Neural progenitor cell (in vitro differentiated cells): ENCODE data around the gene HSPB2. TPM values are rescaled to one million over a fixed set of nuclear protein-coding genes. Genes with fewer than 3 reads are reported as not detected.

Source experiments
- DNase-seq: peaks from one replicate; pipeline ENCODE4 v3.0.0-alpha.2; 2016; ENCODE audit warnings: low spot score
- H2AFZ ChIP-seq: fragments of 200-600 bp; sonication (generic); replicated peaks from 2 replicates; pipeline ENCODE4 v1.6.1; 2016; ENCODE audit warnings: antibody characterized with exemption
- H3F3A ChIP-seq: fragments of 200-600 bp; sonication (generic); 2 replicates; pipeline ENCODE4 v1.6.1; 2016; ENCODE audit warnings: antibody characterized with exemption, low read depth
- H3K27ac ChIP-seq: fragments of 200-600 bp; sonication (generic); 2 replicates; pipeline ENCODE4 v1.5.1; 2016; ENCODE audit warnings: mild to moderate bottlenecking
- H3K27me3 ChIP-seq: fragments of 200-600 bp; sonication (generic); 2 replicates; pipeline ENCODE4 v1.6.1; 2016; ENCODE audit warnings: mild to moderate bottlenecking, moderate library complexity
- H3K36me3 ChIP-seq: fragments of 200-600 bp; sonication (generic); 2 replicates; pipeline ENCODE4 v1.5.1; 2016
- H3K4me1 ChIP-seq: fragments of 200-600 bp; sonication (generic); 2 replicates; pipeline ENCODE4 v1.6.1; 2016; ENCODE audit warnings: mixed run types
- H3K4me2 ChIP-seq: fragments of 200-600 bp; sonication (generic); 2 replicates; pipeline ENCODE4 v1.6.1; 2016
- H3K4me3 ChIP-seq: fragments of 200-600 bp; sonication (generic); 2 replicates; pipeline ENCODE4 v1.5.1; 2016
- H3K79me2 ChIP-seq: fragments of 200-600 bp; sonication (generic); 2 replicates; pipeline ENCODE4 v1.6.1; 2016; ENCODE audit warnings: low read depth
- H3K9ac ChIP-seq: fragments of 200-600 bp; sonication (generic); 2 replicates; pipeline ENCODE4 v1.6.1; 2016
- H3K9me3 ChIP-seq: fragments of 200-600 bp; sonication (generic); 2 replicates; pipeline ENCODE4 v1.5.1; 2016; ENCODE audit warnings: low read depth
- H4K20me1 ChIP-seq: fragments of 200-600 bp; sonication (generic); 2 replicates; pipeline ENCODE4 v1.6.1; 2016; ENCODE audit warnings: low read depth
- H3K27ac Mint-ChIP-seq: 3 replicates; pipeline ENCODE4 v1.8.0; 2021; ENCODE audit warnings: mixed read lengths
- H3K27me3 Mint-ChIP-seq: 2 replicates; pipeline ENCODE4 v1.8.0; 2022; ENCODE audit warnings: low read depth, mild to moderate bottlenecking, inconsistent platforms, moderate library complexity, mixed read lengths; ENCODE audit not compliant: insufficient read depth
- H3K36me3 Mint-ChIP-seq: 3 replicates; pipeline ENCODE4 v1.8.0; 2021; ENCODE audit warnings: mixed read lengths
- H3K4me1 Mint-ChIP-seq: 3 replicates; pipeline ENCODE4 v1.8.0; 2021; ENCODE audit warnings: mixed read lengths
- H3K4me3 Mint-ChIP-seq: 3 replicates; pipeline ENCODE4 v1.8.0; 2021; ENCODE audit warnings: mild to moderate bottlenecking, moderate library complexity, mixed read lengths
- H3K9me3 Mint-ChIP-seq: 3 replicates; pipeline ENCODE4 v1.8.0; 2020; ENCODE audit warnings: mixed read lengths
- EZH2phosphoT487 ChIP-seq: fragments of 200-600 bp; sonication (generic); IDR thresholded peaks from 2 replicates; pipeline ENCODE4 v1.6.1; 2017; ENCODE audit warnings: antibody characterized with exemption
- small RNA-seq: library from RNA; depleted of rRNA; stranded (forward); fragments of <200 nt; gene quantifications from one replicate; pipeline ENCODE3, GENCODE V24; 2015
- total RNA-seq: library from RNA; depleted of rRNA; stranded (reverse); fragments of >200 nt; gene quantifications from 2 replicates; pipeline ENCODE4 v1.2.3, GENCODE V29; 2015; ENCODE audit warnings: low replicate concordance

The HSPB2 gene
- total RNA-seq, 1 donor from 2014 or later, result not detected

GRCh38 chr11:111961389-111962300, 49.1 kb downstream of the HSPB2 start:
- peaks cover 6% of the 10 kb centered on the region for H3K4me1 ChIP-seq
- no peak overlapping the region for H3K9ac ChIP-seq
- H3K36me3 Mint-ChIP-seq, result peaks cover 17% of the 10 kb centered on the region
- H3K27me3 ChIP-seq, result no peaks in the 10 kb centered on the region
- H3K79me2 ChIP-seq, result no peaks in the 10 kb centered on the region
- no peak overlapping the region for H3K4me3 ChIP-seq
- DNase-seq, result no peak
- H3K4me1 Mint-ChIP-seq, result peaks cover 5% of the 10 kb centered on the region
- H3K9me3 Mint-ChIP-seq, result peaks cover 4% of the 10 kb centered on the region
- H3K36me3 ChIP-seq, result no peaks in the 10 kb centered on the region
- H3F3A ChIP-seq, result no peaks in the 10 kb centered on the region
- peaks cover 9% of the 10 kb centered on the region for H3K27me3 Mint-ChIP-seq
- TF ChIP-seq EZH2phosphoT487, result no peak
- no peak overlapping the region for H3K27ac Mint-ChIP-seq
- H2AFZ ChIP-seq, result no peak overlapping the region
- no peaks in the 10 kb centered on the region for H4K20me1 ChIP-seq
- H3K4me3 Mint-ChIP-seq, result no peak overlapping the region
- H3K27ac ChIP-seq, result no peak overlapping the region
- no peaks in the 10 kb centered on the region for H3K9me3 ChIP-seq
- no peak overlapping the region for H3K4me2 ChIP-seq

Small RNA genes within 50 kb of the gene (small RNA-seq; reads per million reads assigned to genes)
- not detected for gene C11orf52
- gene GNG5P3, result not detected
- not detected for gene RNA5SP351
- 0.18 reads per million for gene RPL37AP8

Other genes starting within 250 kb of the HSPB2 start
- 47.8 and 68.4 TPM in 2 replicates for gene PPP2R1B, start 146.3 kb upstream of the HSPB2 start, total RNA-seq
- gene ALG9, start 41.2 kb upstream of the HSPB2 start, total RNA-seq, result 36.9 and 39.5 TPM in 2 replicates
- gene FDXACB1, start 33.6 kb upstream of the HSPB2 start, total RNA-seq, result 4.0 and 6.0 TPM in 2 replicates
- 28.6 and 46.7 TPM in 2 replicates for gene CFAP68, start 33.2 kb upstream of the HSPB2 start, total RNA-seq
- gene CRYAB, start 964 bp upstream of the HSPB2 start, total RNA-seq, result 0.45 TPM in 1 of 2 replicates, not detected in the other
- gene C11orf52, start 6.2 kb downstream of the HSPB2 start, total RNA-seq, result 0.65 TPM in 1 of 2 replicates, not detected in the other
- gene DIXDC1, start 24.6 kb downstream of the HSPB2 start, total RNA-seq, result 23.6 and 25.2 TPM in 2 replicates
- gene DLAT, start 112.7 kb downstream of the HSPB2 start, total RNA-seq, result 48.2 and 55.7 TPM in 2 replicates
- gene PIH1D2, start 161.3 kb downstream of the HSPB2 start, total RNA-seq, result 1.6 and 3.5 TPM in 2 replicates
- 35.9 and 60.0 TPM in 2 replicates for gene NKAPD1, start 161.6 kb downstream of the HSPB2 start, total RNA-seq
- gene TIMM8B, start 174.0 kb downstream of the HSPB2 start, total RNA-seq, result 38.9 and 46.9 TPM in 2 replicates
- gene SDHD, start 174.1 kb downstream of the HSPB2 start, total RNA-seq, result 59.7 and 75.4 TPM in 2 replicates